Stimulated activated CD8-positive, alpha-beta memory T cell treated with anti-CD3 and anti-CD28 coated beads, Interleukin-7, amount 100 ng/mL, for 1 hour (primary cell): ENCODE measurements around the gene CFDP1.

ENCODE experiments used
- DNase-seq, 2 donors: peaks; one replicate each; pipeline ENCODE4 v3.0.0-alpha.2; 2020; ENCODE audit warnings: low read depth in 2 of 2

Gene CFDP1

DNA sequence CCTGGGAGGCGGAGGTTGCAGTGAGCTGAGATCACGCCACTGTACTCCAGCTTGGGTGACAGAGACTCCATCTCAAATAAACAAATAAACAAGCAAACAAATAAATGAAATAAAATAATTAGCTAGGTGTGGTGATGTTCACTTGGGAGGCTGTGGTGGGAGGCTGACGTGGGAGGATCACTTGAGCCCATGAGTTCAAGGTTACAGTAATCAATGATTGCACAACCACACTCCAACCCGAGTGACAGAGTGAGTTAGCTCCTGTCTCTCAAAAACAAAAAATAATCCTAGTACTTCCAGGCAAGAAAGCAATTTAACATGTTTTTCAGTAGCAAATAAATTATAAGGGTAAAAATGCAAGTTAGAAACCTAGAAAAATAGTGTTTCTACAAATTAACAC is 26.4 kb downstream of the CFDP1 start:
- no peak for DNase-seq

DNA sequence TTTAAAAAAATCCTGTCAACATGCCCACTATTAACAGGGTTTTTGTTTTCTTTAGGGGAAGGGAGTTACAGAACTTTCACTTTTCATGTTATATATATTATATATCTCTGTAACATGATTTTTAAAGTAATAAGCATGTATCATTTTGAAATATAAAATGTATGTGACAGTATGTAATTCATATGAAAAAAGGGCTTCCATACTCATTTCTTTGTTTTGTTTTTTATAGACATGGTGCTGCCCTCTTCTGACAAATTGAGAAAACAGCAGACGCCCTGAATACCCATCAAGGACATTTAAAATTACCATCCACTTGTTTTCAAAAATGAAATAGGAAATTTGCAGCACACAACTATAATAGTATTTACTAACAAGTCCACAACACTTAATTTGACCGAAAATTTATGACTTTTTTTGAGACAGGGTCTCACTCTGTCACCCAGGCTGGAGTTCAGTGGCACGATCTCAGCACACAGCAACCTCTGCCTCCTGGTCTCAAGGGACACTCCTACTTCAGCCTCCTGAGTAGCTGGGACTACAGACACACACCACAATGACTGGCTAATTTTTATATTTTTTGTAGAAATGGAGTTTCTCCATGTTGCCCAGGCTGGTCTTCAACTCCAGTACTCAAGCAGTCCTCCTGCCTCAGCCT is 30.4 kb downstream of the CFDP1 start:
- no peak for DNase-seq

DNA sequence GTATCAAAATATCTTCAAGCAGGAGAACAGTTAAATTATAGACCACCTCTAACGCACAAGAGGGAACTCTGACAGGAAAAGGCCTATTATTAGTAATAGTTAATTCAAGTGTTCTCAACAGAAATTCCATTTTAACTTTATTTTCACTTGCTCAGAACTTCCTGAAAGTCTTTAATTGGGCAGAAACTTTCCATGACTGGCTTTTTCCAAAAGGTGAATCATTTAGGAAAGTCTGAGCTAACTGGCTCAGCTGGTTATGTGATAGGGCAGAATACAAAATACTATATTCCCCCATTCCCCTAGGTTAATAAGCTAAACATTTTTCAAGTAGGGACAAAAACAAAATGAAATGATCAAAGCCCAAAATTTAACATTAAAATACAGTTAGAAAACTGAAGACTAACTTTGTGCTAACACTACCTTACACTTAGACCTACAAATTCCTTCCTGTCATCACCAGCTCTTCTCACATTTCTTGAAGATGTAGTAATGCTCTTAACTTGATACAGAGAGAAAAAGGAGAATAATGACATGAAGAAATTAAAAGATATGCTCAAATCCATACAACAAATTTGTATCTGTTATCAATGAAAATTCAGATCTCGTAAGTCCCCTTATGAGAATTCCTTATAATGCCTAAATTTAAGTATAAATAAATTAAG is 31.0 kb downstream of the CFDP1 start:
- DNase-seq = no peak

GRCh38 chr16:75401691-75402090 is 31.6 kb downstream of the CFDP1 start:
- no peak for DNase-seq

GRCh38 chr16:75398333-75398732 is 35.0 kb downstream of the CFDP1 start:
- DNase-seq = no peak

GRCh38 chr16:75394941-75395340 is 38.4 kb downstream of the CFDP1 start:
- DNase-seq = no peak

DNA sequence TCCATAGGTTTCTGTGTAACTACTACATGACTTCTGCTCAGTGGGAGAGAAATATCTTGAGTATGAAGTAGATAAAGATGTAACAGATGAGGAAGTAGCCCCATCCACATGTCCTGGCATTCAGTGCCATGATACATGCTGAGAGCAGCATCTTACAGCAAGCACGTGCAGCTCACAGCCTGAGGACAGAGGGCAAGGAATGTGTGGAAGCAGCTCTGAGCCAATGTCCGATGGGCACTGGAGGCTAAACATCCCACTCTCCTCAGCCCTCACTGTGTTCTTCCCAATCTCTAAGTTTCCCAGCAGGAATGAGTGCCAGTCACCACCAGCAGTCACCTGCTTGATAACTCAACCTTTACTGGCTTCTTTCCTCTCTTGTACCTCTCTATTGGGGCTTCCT is 40.4 kb downstream of the CFDP1 start:
- DNase-seq = no peak

- no peak for DNase-seq
These were observed 42.2 kb downstream of the CFDP1 start for GRCh38 chr16:75390926-75391653.

GRCh38 chr16:75389096-75389690 is 44.1 kb downstream of the CFDP1 start:
- DNase-seq = no peak

- no peak for DNase-seq
These were observed 45.4 kb downstream of the CFDP1 start for GRCh38 chr16:75387951-75388350.

- no peak for DNase-seq
These were observed 47.7 kb downstream of the CFDP1 start for GRCh38 chr16:75385507-75386152.

- DNase-seq = no peak
These were observed 50.2 kb downstream of the CFDP1 start for GRCh38 chr16:75383141-75383540.

GRCh38 chr16:75382611-75383010 is 50.7 kb downstream of the CFDP1 start:
- no peak for DNase-seq

GRCh38 chr16:75380870-75381269 is 52.4 kb downstream of the CFDP1 start:
- no peak for DNase-seq

- DNase-seq = peak in 1 of 2 donors; percentile 8
These were observed 53.1 kb downstream of the CFDP1 start for GRCh38 chr16:75379911-75380847.

DNA sequence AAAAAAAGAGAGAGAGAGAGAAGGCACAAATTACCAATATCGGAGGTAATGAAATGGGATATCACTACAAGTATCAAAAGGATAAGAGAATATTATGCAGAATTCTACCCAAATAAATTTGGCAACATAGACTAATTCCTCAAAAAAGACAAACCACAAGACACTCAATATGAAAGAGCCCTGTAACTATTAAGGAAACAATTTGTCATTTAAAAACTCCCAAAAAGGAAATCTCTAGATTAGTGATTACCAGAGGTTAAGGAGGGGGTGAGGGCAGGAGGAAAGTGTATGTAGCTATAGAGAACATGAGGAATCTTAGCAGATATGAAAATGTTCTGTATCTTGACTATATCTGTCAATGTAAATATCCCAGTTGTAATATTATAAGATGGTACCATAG is 54.0 kb downstream of the CFDP1 start:
- no peak for DNase-seq

GRCh38 chr16:75378616-75379015 is 54.7 kb downstream of the CFDP1 start:
- DNase-seq = no peak

DNA sequence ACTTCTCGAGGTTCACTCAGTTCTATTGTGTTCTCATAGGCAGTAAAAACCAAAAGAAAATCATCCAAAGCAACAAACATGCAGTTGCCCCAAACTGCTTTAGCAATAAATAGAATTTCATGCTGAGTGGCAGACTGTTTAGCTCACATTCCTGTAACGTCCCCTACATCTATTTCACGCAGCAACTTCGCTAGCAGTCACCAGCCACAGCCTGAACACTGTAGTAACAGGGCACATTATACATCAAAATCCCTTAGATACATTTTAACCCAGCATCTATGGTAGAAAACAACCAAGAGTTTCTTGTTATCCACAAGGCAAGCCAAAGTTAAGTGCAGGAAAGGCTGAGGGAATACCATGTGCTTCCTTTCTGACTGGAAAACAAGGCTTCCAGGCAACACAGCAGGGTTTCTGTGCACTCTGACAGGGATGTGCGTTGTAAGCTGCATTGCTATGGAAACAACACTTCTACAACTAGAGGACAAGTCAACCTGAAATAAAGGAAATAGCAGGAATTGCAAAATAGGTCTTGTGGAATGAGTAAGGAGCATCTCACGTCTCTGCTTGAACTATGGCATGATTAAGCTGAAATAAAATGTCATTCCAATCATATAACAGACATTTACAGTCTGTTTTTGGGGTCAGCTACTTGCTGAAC is 55.4 kb downstream of the CFDP1 start:
- no peak for DNase-seq

GRCh38 chr16:75376475-75377161 is 56.7 kb downstream of the CFDP1 start:
- DNase-seq = no peak

- DNase-seq = no peak
These were observed 58.9 kb downstream of the CFDP1 start for GRCh38 chr16:75374388-75374787.
